GM12878 (cell line): ENCODE data around the gene SYPL2. TPM values are rescaled to one million over a fixed set of nuclear protein-coding genes. Genes with fewer than 3 reads are reported as not detected.

Experiments
- BHLHE40 ChIP-seq, 2 experiments: fragments of 450-650 bp in 1 of 2; IDR thresholded peaks; 2 replicates each; pipeline ENCODE4 v1.6.1; 2011 to 2017; ENCODE audit warnings: low read depth in 2 of 2, borderline replicate concordance in 1 of 2, improper control_type of control experiment in 1 of 2, low read length in 1 of 2, mild to moderate bottlenecking in 1 of 2
- CHD4 ChIP-seq: fragments of 200-600 bp; sonication (generic); IDR thresholded peaks from 2 replicates; pipeline ENCODE4 v1.6.1; 2016; ENCODE audit warnings: mild to moderate bottlenecking
- CREM ChIP-seq: IDR thresholded peaks from 2 replicates; pipeline ENCODE4 v1.6.1; 2014; ENCODE audit warnings: antibody characterized with exemption, low read depth
- HSF1 ChIP-seq: fragments of 150-350 bp; IDR thresholded peaks from 2 replicates; pipeline ENCODE4 v1.6.1; 2014; ENCODE audit warnings: mild to moderate bottlenecking, low read depth, low read length
- MTA2 ChIP-seq: fragments of 450-650 bp; IDR thresholded peaks from 2 replicates; pipeline ENCODE4 v1.6.1; 2016; ENCODE audit warnings: low read depth, mild to moderate bottlenecking, moderate library complexity
- MXI1 ChIP-seq: fragments of 150-350 bp; IDR thresholded peaks from 2 replicates; pipeline ENCODE4 v1.6.1; 2011; ENCODE audit warnings: low read depth, mild to moderate bottlenecking, inconsistent platforms, low read length, improper control_type of control experiment
- NRF1 ChIP-seq: conservative IDR thresholded peaks from 2 replicates; pipeline ENCODE4 v1.6.1; 2011; ENCODE audit warnings: mild to moderate bottlenecking, low read depth, low read length, improper control_type of control experiment
- PML ChIP-seq: IDR thresholded peaks from 2 replicates; pipeline ENCODE4 v1.6.1; 2012; ENCODE audit warnings: low read length, inconsistent platforms
- POLR2AphosphoS2 ChIP-seq: IDR thresholded peaks from 2 replicates; pipeline ENCODE4 v1.6.1; 2011; ENCODE audit warnings: low read depth, mild to moderate bottlenecking, low read length, improper control_type of control experiment, moderate library complexity
- RELB ChIP-seq: fragments of 450-650 bp; IDR thresholded peaks from 2 replicates; pipeline ENCODE4 v1.6.1; 2017; ENCODE audit warnings: low read depth, mild to moderate bottlenecking, moderate library complexity
- SMARCA5 ChIP-seq: fragments of 450-650 bp; IDR thresholded peaks from 2 replicates; pipeline ENCODE4 v1.6.1; 2017; ENCODE audit warnings: mild to moderate bottlenecking
- YY1 ChIP-seq: IDR thresholded peaks from 2 replicates; pipeline ENCODE4 v1.6.1; 2011; ENCODE audit warnings: low read depth, mild to moderate bottlenecking, low read length
- ZBTB11 ChIP-seq: fragments of 450-650 bp; formaldehyde crosslinking; IDR thresholded peaks from 2 replicates; pipeline ENCODE4 v1.5.0; 2022; ENCODE audit warnings: mild to moderate bottlenecking, missing genetic modification characterization
- polyA plus RNA-seq, 11 experiments: library from polyadenylated mRNA; depleted of rRNA in 4 of 11; unstranded in 6 of 11; stranded (reverse) in 5 of 11; fragments of >200 nt; fragmentation: Nextera tagmentation in 4 of 11; fragmentation: Illumina TruSeq in 1 of 11; extraction: Ambion mirVana in 4 of 11; extraction: Trizol in 1 of 11; gene quantifications; 1 replicate in 1 of 11; 2 replicates in 10 of 11; pipeline versions ENCODE4 v1.2.1 to v1.2.3, GENCODE V29; 2011 to 2016; ENCODE audit warnings: inconsistent platforms in 2 of 11, missing spikeins in 2 of 11, low read depth in 1 of 11
- total RNA-seq, 4 experiments: library from RNA; depleted of rRNA in 3 of 4; stranded (reverse); fragments of >200 nt in 3 of 4; fragmentation: Illumina TruSeq in 1 of 4; extraction: Trizol in 1 of 4; gene quantifications; 2 replicates each; pipeline versions ENCODE4 v1.2.1 to v1.2.3, GENCODE V29; 2013 to 2021

The SYPL2 gene
- total and polyA plus RNA-seq, 10 of the 15 experiments (the other 5 are each of a cell fraction or from before 2014, with no cell fraction given) = 0.04 to 0.11 (median 0.06) TPM; not detected in 3

GRCh38 chr1:109513110-109513710, 46.9 kb downstream of the SYPL2 start (continued):
- no peak for TF ChIP-seq HSF1
- TF ChIP-seq MXI1 = no peak
- no peak for TF ChIP-seq PML
- no peak for TF ChIP-seq ZBTB11
- no peak for TF ChIP-seq CHD4
- no peak for TF ChIP-seq CREM
- TF ChIP-seq SMARCA5 = 0 out of 2 replicates have a peak, but pooled peaks have one; percentile 23
- peak; percentile 93 for TF ChIP-seq MTA2
- TF ChIP-seq NRF1 = no peak
- no peak for TF ChIP-seq YY1
- no peak for TF ChIP-seq POLR2AphosphoS2
- 0 out of 4 replicates have a peak, but pooled peaks of 1 of the 2 experiments have one; percentile 13 for TF ChIP-seq BHLHE40 (IDR thresholded peaks at IDR 0.05; ENCODE audit: borderline replicate concordance in 1 of 2, low read depth in 2 of 2, low read length in 1 of 2)
- TF ChIP-seq RELB = no peak
